Kidney epithelial cell (primary cell): ENCODE measurements around the gene GNAO1. TPM values are rescaled to one million over a fixed set of nuclear protein-coding genes. Genes with fewer than 3 reads are reported as not detected.

Experiments used
- DNase-seq: peaks from one replicate; pipeline ENCODE4 v3.0.0-alpha.2; 2010; ENCODE audit warnings: low read depth
- H3K27me3 ChIP-seq: 2 replicates; pipeline ENCODE4 v1.6.0; 2011; ENCODE audit warnings: low read length; ENCODE audit not compliant: control insufficient read depth, insufficient read depth
- H3K36me3 ChIP-seq: 2 replicates; pipeline ENCODE4 v1.5.1; 2011; ENCODE audit warnings: low read length; ENCODE audit not compliant: control insufficient read depth, insufficient read depth
- H3K4me3 ChIP-seq: 2 replicates; pipeline ENCODE4 v1.5.1; 2011; ENCODE audit warnings: low read depth, mild to moderate bottlenecking, control low read depth, low read length
- CTCF ChIP-seq: IDR thresholded peaks from 2 replicates; pipeline ENCODE4 v1.5.1; 2011; ENCODE audit warnings: mild to moderate bottlenecking, moderate library complexity, low read length, control low read depth, inconsistent platforms; ENCODE audit not compliant: insufficient read depth, poor library complexity, severe bottlenecking
- total RNA-seq: library from RNA; depleted of rRNA; stranded (reverse); fragments of >200 nt; gene quantifications from 2 replicates; pipeline ENCODE4 v1.2.3, GENCODE V29; 2015

The GNAO1 gene
- total RNA-seq, 1 donor from 2014 or later, result 5.7 TPM

- DNase-seq, result no peak
- H3K27me3 ChIP-seq, result no peaks in the 10 kb centered on the region
- no peak for TF ChIP-seq CTCF
- H3K36me3 ChIP-seq, result no peaks in the 10 kb centered on the region
- no peak overlapping the region for H3K4me3 ChIP-seq
These were observed 33.9 kb downstream of the GNAO1 start for GRCh38 chr16:56225017-56225742.

GRCh38 chr16:56226187-56226586, 34.9 kb downstream of the GNAO1 start:
- Histone ChIP-seq H3K36me3 (no peaks in the 10 kb centered on the region), H3K4me3 (no peak overlapping the region), H3K27me3 (no peaks in the 10 kb centered on the region)
- TF ChIP-seq CTCF, result no peak
- no peak for DNase-seq

DNA sequence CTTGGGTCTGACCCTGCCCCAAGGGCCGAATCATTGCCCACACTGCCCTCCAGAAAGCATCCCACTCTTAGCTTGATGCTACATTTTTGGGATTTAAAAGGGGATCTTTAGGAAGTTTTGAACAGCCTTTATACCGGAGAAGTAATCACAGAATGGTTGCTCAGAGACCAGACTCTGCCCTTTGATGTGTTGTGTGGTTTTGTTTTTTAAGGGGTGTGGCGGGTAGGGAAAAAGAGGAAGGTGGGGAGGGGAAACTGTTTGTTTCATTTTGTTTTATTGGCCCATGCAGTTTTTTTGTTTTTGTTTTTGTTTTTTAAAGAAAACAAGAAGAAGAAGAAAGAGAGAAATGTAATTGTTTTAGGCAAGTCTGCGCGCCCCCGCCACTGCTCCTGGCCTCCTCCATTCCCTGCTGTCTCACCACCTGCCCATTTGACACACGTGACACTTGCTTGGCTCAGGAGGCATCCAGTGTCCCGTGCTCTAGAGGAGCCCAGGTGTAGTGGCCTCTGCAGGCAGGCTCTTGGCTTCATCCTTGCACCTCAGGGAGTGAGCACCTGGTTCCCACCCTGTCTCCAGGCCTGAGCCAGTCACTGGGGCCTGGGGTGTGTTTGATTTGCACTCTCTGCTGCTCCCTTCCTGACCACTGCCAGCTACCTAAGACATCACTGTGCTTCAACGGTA, 35.7 kb downstream of the GNAO1 start:
- no peak for DNase-seq
- H3K4me3 ChIP-seq, result no peak overlapping the region
- no peaks in the 10 kb centered on the region for H3K36me3 ChIP-seq
- no peaks in the 10 kb centered on the region for H3K27me3 ChIP-seq
- TF ChIP-seq CTCF, result no peak

DNA sequence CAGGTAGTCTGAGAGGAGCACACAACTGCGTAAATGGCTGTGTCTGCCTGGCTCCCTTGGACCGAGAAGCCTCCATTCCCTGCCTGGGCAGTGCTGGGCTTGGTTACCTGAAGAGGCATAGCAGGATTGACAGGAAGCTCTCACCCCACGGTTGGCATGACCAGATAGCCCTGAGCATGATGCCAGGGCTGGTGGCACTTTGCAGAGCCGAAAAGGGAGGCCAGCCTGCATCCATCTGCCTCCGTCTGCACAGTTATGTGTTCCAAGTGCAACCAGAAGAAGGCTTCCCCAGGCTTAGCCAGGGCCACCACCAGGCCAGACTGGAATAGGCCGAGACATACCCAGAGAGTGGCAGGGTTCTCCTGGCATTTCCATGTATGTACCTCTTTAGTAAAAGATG, 36.6 kb downstream of the GNAO1 start:
- no peak for TF ChIP-seq CTCF
- Histone ChIP-seq H3K4me3 (no peak overlapping the region), H3K36me3 (no peaks in the 10 kb centered on the region), H3K27me3 (no peaks in the 10 kb centered on the region)
- no peak for DNase-seq

DNA sequence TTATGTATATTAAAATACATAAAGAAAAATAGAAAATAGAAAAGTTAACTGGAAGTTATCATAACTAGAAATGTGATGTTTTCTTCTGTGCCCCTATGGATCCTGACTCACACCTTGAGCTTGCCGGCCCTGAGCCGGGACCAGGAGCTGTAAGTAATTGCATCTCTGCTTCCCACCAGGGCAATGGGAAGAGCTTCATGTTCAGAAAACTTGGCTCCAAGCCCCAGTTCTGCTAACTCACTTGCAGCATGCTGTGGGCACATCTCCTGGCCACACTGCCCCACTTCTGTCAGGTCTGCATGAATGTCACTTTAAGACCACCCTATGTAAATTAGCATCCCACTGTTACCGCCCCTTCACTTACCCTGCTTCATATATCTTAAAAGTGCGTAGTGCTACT, 37.2 kb downstream of the GNAO1 start:
- Histone ChIP-seq H3K4me3 (no peak overlapping the region), H3K36me3 (no peaks in the 10 kb centered on the region), H3K27me3 (no peaks in the 10 kb centered on the region)
- no peak for TF ChIP-seq CTCF
- no peak for DNase-seq
